Uterus (tissue), 2 donors: ENCODE data around the gene RAB8A.

Experiments used
- CTCF ChIP-seq, 4 experiments: fragments of 200-600 bp in 2 of 4; fragments of 450-650 bp in 2 of 4; sonication (generic) in 2 of 4; IDR thresholded peaks; one replicate each; pipeline ENCODE4 v1.5.1; 2016 to 2019; ENCODE audit warnings: antibody characterized with exemption in 4 of 4, mild to moderate bottlenecking in 2 of 4, moderate library complexity in 1 of 4
- POLR2A ChIP-seq, 2 donors: fragments of 450-650 bp; IDR thresholded peaks; one replicate each; pipeline ENCODE4 v1.6.1; 2016; ENCODE audit warnings: antibody characterized with exemption in 2 of 2, mild to moderate bottlenecking in 1 of 2, moderate library complexity in 1 of 2

GRCh38 chr19:16161840-16162239, 50.2 kb downstream of the RAB8A start:
- TF ChIP-seq CTCF (IDR thresholded peaks at IDR 0.05) (no peak), POLR2A (IDR thresholded peaks at IDR 0.05) (no peak)
